GM12872 (cell line): ENCODE data around the gene HERPUD1.

Experiments
- TF ChIP-seq, protein P1 (sequence below): IDR thresholded peaks from 3 replicates; pipeline ENCODE4 v1.5.1; 2011; ENCODE audit warnings: low read depth, mild to moderate bottlenecking, low read length, moderate library complexity; ENCODE audit not compliant: insufficient read depth

HERPUD1 gene

DNA sequence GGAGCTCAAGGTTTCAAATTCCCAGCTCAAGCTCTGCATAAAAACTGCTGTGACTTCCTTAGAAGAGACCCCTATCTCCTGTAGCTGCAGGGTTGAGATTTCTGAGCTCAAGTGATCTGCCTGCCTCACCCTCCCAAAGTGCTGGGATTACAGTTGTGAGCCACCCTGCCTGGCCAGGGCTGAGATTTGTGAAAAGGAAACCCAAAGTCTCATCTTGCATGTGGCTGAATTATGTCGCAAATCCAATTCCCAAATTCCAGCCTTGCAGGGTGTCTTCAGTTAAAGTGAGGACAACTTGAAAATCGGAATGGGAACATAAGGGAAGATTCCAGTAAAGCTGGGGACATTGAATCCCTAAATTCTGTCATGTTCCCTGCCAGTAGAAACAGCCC, 15.7 kb downstream of the HERPUD1 start:
- TF ChIP-seq, protein P1, sequence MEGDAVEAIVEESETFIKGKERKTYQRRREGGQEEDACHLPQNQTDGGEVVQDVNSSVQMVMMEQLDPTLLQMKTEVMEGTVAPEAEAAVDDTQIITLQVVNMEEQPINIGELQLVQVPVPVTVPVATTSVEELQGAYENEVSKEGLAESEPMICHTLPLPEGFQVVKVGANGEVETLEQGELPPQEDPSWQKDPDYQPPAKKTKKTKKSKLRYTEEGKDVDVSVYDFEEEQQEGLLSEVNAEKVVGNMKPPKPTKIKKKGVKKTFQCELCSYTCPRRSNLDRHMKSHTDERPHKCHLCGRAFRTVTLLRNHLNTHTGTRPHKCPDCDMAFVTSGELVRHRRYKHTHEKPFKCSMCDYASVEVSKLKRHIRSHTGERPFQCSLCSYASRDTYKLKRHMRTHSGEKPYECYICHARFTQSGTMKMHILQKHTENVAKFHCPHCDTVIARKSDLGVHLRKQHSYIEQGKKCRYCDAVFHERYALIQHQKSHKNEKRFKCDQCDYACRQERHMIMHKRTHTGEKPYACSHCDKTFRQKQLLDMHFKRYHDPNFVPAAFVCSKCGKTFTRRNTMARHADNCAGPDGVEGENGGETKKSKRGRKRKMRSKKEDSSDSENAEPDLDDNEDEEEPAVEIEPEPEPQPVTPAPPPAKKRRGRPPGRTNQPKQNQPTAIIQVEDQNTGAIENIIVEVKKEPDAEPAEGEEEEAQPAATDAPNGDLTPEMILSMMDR = no peak

DNA sequence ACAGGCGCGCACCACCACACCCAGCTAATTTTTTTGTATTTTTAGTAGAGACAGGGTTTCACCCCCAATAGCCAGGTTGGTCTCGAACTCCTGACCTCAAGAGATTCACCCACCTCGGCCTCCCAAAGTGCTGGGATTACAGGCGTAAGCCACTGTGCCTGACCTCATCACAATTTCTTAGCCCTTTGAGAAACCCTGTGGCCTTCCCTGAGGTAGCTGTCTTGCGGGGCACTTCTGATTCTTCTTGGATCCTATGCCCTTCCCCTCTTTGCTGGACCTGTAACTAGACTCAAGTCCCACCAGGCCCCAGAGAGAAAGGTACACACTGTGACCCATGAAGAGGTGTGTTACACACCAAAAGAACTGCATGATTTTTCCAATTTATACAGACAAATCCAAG, 16.3 kb downstream of the HERPUD1 start:
- TF ChIP-seq, protein P1 = no peak

DNA sequence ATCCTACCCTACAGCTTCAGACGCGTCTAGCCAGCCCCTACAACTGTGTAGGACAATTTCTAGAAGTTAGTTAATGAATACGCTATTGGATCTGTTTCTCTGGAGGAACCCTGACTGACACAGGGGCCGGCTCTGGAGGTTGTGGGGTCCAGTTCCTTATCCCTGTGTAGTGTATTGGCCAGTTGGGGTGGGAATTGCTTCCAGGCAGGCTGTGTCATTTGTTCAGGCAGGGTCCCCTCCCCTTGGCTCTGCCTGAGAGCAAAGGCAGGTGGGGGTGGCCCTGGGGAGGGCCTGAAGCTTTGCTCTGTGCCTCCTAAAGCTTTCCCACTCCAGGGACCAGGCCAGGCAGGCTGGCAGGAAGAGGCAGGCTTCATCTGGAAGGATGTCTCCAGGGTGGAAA, 18.1 kb downstream of the HERPUD1 start:
- TF ChIP-seq, protein P1 = no peak

DNA sequence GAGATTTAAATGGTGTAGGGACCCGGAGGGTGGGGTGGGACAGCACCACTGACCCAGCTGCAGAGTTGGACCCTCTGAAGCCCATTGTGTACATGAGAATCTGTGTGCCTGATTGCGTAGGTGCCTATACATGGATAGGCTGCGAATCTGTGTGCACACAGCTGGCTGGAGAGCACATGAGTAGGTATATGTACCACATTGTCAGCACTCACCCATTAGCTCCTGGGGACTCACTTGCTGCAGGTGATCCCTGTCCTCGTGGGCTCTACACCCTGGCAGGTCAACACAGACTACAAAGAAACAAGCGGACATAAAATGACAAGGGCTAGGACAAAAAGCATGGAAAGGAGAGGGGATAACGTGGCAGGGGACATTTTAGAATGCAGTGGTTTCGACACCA, 18.5 kb downstream of the HERPUD1 start:
- TF ChIP-seq, protein P1 = no peak

DNA sequence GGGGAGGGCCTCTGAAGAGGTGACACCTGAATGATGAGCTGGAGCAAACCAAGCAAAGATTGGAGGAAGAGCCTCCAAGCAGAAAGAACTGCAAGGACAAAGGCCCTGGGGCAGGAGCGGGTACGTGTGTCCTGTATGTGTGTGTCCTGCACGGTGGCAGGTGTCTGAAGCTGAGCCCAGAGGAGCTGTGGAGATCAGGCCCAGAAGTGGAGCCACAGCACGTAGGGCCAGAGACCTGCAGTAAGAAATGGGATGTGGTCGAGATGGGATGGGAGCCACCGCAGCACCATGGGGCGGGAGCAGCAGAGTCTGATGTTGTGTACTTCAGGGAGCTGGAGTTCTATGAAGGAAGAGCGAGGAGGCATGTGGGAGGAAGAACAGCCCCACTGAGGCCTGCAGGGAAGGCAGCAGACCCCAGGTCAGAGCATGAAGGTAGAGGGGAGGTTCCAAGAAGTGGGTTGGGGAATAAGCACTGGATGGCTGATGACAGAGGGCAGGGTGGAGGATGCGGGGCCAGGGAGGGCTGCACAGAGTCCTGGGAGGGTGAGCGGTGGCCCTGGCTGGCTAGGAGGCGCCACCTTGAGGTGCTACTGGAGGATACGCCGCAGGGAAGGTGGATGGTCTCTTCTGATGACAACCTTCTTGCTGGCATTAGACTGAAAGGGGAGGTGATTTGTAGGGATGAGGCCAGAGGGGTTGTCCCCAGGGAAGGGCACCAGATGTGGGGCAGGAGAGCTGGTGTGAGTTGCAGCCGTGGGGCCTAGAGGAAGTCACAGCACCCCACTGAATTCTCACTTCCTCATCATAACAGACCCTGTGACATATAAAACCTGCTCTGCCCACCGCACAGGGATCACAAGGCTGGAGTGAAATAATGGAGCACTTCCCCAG, 19.2 kb downstream of the HERPUD1 start:
- TF ChIP-seq, protein P1 = peak; percentile 86

DNA sequence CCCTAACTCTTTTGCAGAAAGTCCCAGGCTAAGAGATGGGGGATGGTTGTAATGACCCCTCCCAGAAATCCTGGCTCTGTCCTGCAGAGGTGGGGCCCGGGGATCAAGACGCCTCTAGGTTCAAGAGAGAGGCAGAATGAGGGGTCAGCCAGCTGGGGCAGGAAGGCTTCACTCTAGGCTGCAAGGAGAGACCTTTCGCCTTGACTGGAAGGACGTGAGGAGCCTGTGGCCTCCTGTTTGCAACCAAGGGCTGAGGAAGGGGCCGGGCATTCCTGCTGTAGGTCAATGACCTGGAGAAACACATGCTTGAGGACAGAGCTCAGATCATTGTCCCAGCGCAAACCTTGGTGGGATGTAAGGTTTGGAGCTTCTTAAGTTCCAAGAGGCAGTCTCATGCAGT, 21.1 kb downstream of the HERPUD1 start:
- TF ChIP-seq, protein P1 = no peak

DNA sequence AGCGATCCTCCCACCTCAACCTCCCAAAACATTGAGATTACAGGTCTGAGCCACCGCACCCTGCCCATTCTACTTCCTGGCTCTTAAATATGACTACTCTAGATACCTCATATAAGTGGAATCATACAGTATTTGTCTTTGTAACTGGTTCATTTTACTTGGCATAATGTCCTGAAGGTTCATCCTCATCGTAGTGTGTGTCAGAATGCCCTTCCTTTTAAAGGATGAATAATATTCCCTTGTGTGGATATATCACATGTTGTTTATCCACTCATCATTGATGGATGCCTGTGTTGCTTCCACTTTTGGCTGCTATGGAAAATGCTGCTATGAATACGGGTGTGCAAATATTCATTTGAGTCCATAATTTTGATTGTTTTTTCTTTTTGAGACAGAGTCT, 24.1 kb downstream of the HERPUD1 start:
- TF ChIP-seq, protein P1 = no peak
